K562 (cell line): ENCODE measurements around the gene TP73. TPM values are rescaled to one million over a fixed set of nuclear protein-coding genes. Genes with fewer than 3 reads are reported as not detected.
A peak's percentile ranks its signal among the peaks of the same experiment; 100 is the strongest.

ENCODE experiments used
- BHLHE40 ChIP-seq: IDR thresholded peaks from 2 replicates; pipeline ENCODE4 v1.6.1; 2011; ENCODE audit warnings: low read length, improper control_type of control experiment
- BRD4 ChIP-seq: fragments of 200-600 bp; sonication (generic); IDR thresholded peaks from 2 replicates; pipeline ENCODE4 v1.6.1; 2017; ENCODE audit warnings: inconsistent platforms
- CREB1 ChIP-seq, 2 experiments: sonication (generic) in 1 of 2; formaldehyde crosslinking in 1 of 2; IDR thresholded peaks; 2 replicates each; pipeline versions ENCODE4 v1.6.1 to v1.8.0; 2012 to 2022; ENCODE audit warnings: inconsistent platforms in 1 of 2, mild to moderate bottlenecking in 1 of 2, missing genetic modification reagents in 1 of 2, moderate library complexity in 1 of 2
- MAX ChIP-seq: sonication (generic); formaldehyde crosslinking; IDR thresholded peaks from 2 replicates; pipeline ENCODE4 v1.9.0; 2022; ENCODE audit warnings: mild to moderate bottlenecking, missing genetic modification reagents
- MAZ ChIP-seq, 2 experiments: fragments of 450-650 bp in 1 of 2; sonication (generic) in 1 of 2; formaldehyde crosslinking; IDR thresholded peaks in 1 of 2; conservative IDR thresholded peaks in 1 of 2; 2 replicates each; pipeline versions ENCODE4 v1.4.0 to v1.5.0; 2020; ENCODE audit warnings: mild to moderate bottlenecking in 1 of 2, missing genetic modification reagents in 1 of 2
- MBD2 ChIP-seq: sonication (generic); IDR thresholded peaks from 2 replicates; pipeline ENCODE4 v1.6.1; 2016; ENCODE audit warnings: low read depth, borderline replicate concordance
- MCM5 ChIP-seq: fragments of 450-650 bp; IDR thresholded peaks from 2 replicates; pipeline ENCODE4 v1.6.1; 2016; ENCODE audit warnings: low read depth
- SRSF3 ChIP-seq: fragments of 200-400 bp; formaldehyde crosslinking; IDR thresholded peaks from 2 replicates; pipeline ENCODE4 v1.6.1; 2016; ENCODE audit warnings: mild to moderate bottlenecking, low read length, moderate library complexity; ENCODE audit not compliant: insufficient read depth
- TAF15 ChIP-seq: fragments of 200-400 bp; formaldehyde crosslinking; IDR thresholded peaks from 2 replicates; pipeline ENCODE4 v1.6.1; 2017; ENCODE audit warnings: mild to moderate bottlenecking, low read depth, low read length, moderate library complexity
- ZNF263 ChIP-seq: sonication (generic); formaldehyde crosslinking; IDR thresholded peaks from 2 replicates; pipeline ENCODE4 v1.8.0; 2022; ENCODE audit warnings: mild to moderate bottlenecking, missing genetic modification reagents, borderline replicate concordance
- polyA plus RNA-seq, 8 experiments: library from polyadenylated mRNA; depleted of rRNA in 4 of 8; stranded (reverse) in 5 of 8; unstranded in 3 of 8; fragments of >200 nt; fragmentation: Nextera tagmentation in 2 of 8; fragmentation: Illumina TruSeq in 1 of 8; extraction: Ambion mirVana in 2 of 8; extraction: Trizol in 1 of 8; gene quantifications; 2 replicates each; pipeline versions ENCODE4 v1.2.1 to v1.2.3, GENCODE V29; 2011 to 2014; ENCODE audit warnings: inconsistent platforms in 1 of 8, missing spikeins in 1 of 8
- total RNA-seq, 7 experiments: library from RNA; depleted of rRNA in 6 of 7; stranded (reverse); fragments of >200 nt in 6 of 7; fragmentation: Illumina TruSeq in 2 of 7; extraction: Trizol in 2 of 7; gene quantifications; 2 replicates each; pipeline versions ENCODE4 v1.2.1 to v1.2.3, GENCODE V29; 2011 to 2021; ENCODE audit warnings: low replicate concordance in 1 of 7
- TF ChIP-seq, protein P1 (sequence below), 3 experiments: fragments of 200-800 bp in 1 of 3; fragments of 250-450 bp in 1 of 3; fragments of 450-650 bp in 1 of 3; sonication (Bioruptor Pico) in 1 of 3; sonication (Bioruptor generic) in 1 of 3; formaldehyde crosslinking in 1 of 3; IDR thresholded peaks; 2 replicates each; pipeline versions ENCODE4 v1.6.1 to v1.8.0; 2016 to 2022; ENCODE audit warnings: mild to moderate bottlenecking in 2 of 3, missing genetic modification characterization in 2 of 3, missing compliant biosample characterization in 1 of 3, moderate library complexity in 1 of 3
- TF ChIP-seq, protein P2 (sequence below): fragments of 250-450 bp; sonication (Bioruptor Pico); IDR thresholded peaks from 2 replicates; pipeline ENCODE4 v1.4.0; 2020; ENCODE audit warnings: mild to moderate bottlenecking, moderate library complexity
- TF ChIP-seq, protein P3 (sequence below): fragments of 200-800 bp; sonication (Bioruptor generic); IDR thresholded peaks from 2 replicates; pipeline ENCODE4 v1.6.1; 2017; ENCODE audit warnings: missing genetic modification characterization, missing compliant biosample characterization

TP73 gene
- total and polyA plus RNA-seq, 9 of the 15 experiments (the other 6 are each of a cell fraction or from before 2014, with no cell fraction given): 0.07 to 1.6 (median 0.40) TPM; not detected in 2

GRCh38 chr1:3772715-3773571, 120.6 kb downstream of the TP73 start, which contains the start of gene SMIM1 (continued):
- TF ChIP-seq MCM5 (no peak), CREB1 (IDR thresholded peaks at IDR 0.05) (peak; percentile 54; the same call in 1 of the 2 replicates), CREB1 (CRISPR knock-in tag; IDR thresholded peaks at IDR 0.05) (no peak), SRSF3 (no peak), TAF15 (no peak), MBD2 (no peak), BRD4 (no peak), MAX (CRISPR knock-in tag) (no peak; the same call in 1 of the 2 replicates), BHLHE40 (no peak), ZNF263 (no peak), MAZ (CRISPR knock-in tag; conservative IDR thresholded peaks at IDR 0.05 in 1 of 2, IDR thresholded peaks at IDR 0.05 in 1 of 2) (peak; percentile 52 to 61; a peak in 3 of 4 replicates)
- TF ChIP-seq, protein P1, sequence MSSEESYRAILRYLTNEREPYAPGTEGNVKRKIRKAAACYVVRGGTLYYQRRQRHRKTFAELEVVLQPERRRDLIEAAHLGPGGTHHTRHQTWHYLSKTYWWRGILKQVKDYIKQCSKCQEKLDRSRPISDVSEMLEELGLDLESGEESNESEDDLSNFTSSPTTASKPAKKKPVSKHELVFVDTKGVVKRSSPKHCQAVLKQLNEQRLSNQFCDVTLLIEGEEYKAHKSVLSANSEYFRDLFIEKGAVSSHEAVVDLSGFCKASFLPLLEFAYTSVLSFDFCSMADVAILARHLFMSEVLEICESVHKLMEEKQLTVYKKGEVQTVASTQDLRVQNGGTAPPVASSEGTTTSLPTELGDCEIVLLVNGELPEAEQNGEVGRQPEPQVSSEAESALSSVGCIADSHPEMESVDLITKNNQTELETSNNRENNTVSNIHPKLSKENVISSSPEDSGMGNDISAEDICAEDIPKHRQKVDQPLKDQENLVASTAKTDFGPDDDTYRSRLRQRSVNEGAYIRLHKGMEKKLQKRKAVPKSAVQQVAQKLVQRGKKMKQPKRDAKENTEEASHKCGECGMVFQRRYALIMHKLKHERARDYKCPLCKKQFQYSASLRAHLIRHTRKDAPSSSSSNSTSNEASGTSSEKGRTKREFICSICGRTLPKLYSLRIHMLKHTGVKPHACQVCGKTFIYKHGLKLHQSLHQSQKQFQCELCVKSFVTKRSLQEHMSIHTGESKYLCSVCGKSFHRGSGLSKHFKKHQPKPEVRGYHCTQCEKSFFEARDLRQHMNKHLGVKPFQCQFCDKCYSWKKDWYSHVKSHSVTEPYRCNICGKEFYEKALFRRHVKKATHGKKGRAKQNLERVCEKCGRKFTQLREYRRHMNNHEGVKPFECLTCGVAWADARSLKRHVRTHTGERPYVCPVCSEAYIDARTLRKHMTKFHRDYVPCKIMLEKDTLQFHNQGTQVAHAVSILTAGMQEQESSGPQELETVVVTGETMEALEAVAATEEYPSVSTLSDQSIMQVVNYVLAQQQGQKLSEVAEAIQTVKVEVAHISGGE (CRISPR knock-in tag; IDR thresholded peaks at IDR 0.05): no peak
- TF ChIP-seq, protein P2, sequence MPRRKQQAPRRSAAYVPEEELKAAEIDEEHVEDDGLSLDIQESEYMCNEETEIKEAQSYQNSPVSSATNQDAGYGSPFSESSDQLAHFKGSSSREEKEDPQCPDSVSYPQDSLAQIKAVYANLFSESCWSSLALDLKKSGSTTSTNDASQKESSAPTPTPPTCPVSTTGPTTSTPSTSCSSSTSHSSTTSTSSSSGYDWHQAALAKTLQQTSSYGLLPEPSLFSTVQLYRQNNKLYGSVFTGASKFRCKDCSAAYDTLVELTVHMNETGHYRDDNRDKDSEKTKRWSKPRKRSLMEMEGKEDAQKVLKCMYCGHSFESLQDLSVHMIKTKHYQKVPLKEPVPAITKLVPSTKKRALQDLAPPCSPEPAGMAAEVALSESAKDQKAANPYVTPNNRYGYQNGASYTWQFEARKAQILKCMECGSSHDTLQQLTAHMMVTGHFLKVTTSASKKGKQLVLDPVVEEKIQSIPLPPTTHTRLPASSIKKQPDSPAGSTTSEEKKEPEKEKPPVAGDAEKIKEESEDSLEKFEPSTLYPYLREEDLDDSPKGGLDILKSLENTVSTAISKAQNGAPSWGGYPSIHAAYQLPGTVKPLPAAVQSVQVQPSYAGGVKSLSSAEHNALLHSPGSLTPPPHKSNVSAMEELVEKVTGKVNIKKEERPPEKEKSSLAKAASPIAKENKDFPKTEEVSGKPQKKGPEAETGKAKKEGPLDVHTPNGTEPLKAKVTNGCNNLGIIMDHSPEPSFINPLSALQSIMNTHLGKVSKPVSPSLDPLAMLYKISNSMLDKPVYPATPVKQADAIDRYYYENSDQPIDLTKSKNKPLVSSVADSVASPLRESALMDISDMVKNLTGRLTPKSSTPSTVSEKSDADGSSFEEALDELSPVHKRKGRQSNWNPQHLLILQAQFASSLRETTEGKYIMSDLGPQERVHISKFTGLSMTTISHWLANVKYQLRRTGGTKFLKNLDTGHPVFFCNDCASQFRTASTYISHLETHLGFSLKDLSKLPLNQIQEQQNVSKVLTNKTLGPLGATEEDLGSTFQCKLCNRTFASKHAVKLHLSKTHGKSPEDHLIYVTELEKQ (CRISPR knock-in tag): no peak
- TF ChIP-seq, protein P3, sequence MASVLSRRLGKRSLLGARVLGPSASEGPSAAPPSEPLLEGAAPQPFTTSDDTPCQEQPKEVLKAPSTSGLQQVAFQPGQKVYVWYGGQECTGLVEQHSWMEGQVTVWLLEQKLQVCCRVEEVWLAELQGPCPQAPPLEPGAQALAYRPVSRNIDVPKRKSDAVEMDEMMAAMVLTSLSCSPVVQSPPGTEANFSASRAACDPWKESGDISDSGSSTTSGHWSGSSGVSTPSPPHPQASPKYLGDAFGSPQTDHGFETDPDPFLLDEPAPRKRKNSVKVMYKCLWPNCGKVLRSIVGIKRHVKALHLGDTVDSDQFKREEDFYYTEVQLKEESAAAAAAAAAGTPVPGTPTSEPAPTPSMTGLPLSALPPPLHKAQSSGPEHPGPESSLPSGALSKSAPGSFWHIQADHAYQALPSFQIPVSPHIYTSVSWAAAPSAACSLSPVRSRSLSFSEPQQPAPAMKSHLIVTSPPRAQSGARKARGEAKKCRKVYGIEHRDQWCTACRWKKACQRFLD (CRISPR knock-in tag): no peak
